AG08395 (cell line): ENCODE data around the gene USP48.
A peak's percentile ranks its signal among the peaks of the same experiment; 100 is the strongest.

Source experiments
- DNase-seq: peaks from one replicate; pipeline ENCODE4 v3.0.0; 2012; ENCODE audit warnings: mixed read lengths, low spot score

USP48 gene

GRCh38 chr1:21668232-21668950 lies 114.6 kb downstream of the USP48 start:
- no peak for DNase-seq

GRCh38 chr1:21667348-21668231 lies 115.4 kb downstream of the USP48 start:
- no peak for DNase-seq

- DNase-seq, result no peak
These were observed 116.2 kb downstream of the USP48 start for GRCh38 chr1:21666576-21667320.

GRCh38 chr1:21665711-21666575 lies 117.0 kb downstream of the USP48 start:
- peak; percentile 41 for DNase-seq

- DNase-seq, result no peak
These were observed 118.0 kb downstream of the USP48 start for GRCh38 chr1:21664806-21665588.

- no peak for DNase-seq
These were observed 118.8 kb downstream of the USP48 start for GRCh38 chr1:21663951-21664805.

GRCh38 chr1:21663248-21663950 lies 119.5 kb downstream of the USP48 start:
- DNase-seq, result no peak

GRCh38 chr1:21662426-21663247 lies 120.3 kb downstream of the USP48 start:
- no peak for DNase-seq

GRCh38 chr1:21661886-21662285 lies 121.1 kb downstream of the USP48 start:
- no peak for DNase-seq

GRCh38 chr1:21659924-21660326 lies 123.0 kb downstream of the USP48 start:
- DNase-seq, result no peak

GRCh38 chr1:21659099-21659923 lies 123.6 kb downstream of the USP48 start:
- DNase-seq, result peak; percentile 95

GRCh38 chr1:21657456-21658190 lies 125.3 kb downstream of the USP48 start:
- DNase-seq, result no peak

- DNase-seq, result peak; percentile 11
These were observed 127.2 kb downstream of the USP48 start for GRCh38 chr1:21655748-21656147.

GRCh38 chr1:21655259-21655658 lies 127.7 kb downstream of the USP48 start:
- DNase-seq, result no peak

GRCh38 chr1:21654209-21654608 lies 128.7 kb downstream of the USP48 start:
- DNase-seq, result no peak

- no peak for DNase-seq
These were observed 129.2 kb downstream of the USP48 start for GRCh38 chr1:21653744-21654100.
